Dermis lymphatic vessel endothelial cell (primary cell): ENCODE results near the gene ACTR3C. TPM values are rescaled to one million over a fixed set of nuclear protein-coding genes. Genes with fewer than 3 reads are reported as not detected.

ENCODE experiments used
- total RNA-seq: library from RNA; depleted of rRNA; stranded (reverse); fragments of >200 nt; gene quantifications from 2 replicates; pipeline ENCODE4 v1.2.1, GENCODE V29; 2014

The ACTR3C gene
- total RNA-seq: 1.7 and 6.7 TPM in 2 replicates

DNA sequence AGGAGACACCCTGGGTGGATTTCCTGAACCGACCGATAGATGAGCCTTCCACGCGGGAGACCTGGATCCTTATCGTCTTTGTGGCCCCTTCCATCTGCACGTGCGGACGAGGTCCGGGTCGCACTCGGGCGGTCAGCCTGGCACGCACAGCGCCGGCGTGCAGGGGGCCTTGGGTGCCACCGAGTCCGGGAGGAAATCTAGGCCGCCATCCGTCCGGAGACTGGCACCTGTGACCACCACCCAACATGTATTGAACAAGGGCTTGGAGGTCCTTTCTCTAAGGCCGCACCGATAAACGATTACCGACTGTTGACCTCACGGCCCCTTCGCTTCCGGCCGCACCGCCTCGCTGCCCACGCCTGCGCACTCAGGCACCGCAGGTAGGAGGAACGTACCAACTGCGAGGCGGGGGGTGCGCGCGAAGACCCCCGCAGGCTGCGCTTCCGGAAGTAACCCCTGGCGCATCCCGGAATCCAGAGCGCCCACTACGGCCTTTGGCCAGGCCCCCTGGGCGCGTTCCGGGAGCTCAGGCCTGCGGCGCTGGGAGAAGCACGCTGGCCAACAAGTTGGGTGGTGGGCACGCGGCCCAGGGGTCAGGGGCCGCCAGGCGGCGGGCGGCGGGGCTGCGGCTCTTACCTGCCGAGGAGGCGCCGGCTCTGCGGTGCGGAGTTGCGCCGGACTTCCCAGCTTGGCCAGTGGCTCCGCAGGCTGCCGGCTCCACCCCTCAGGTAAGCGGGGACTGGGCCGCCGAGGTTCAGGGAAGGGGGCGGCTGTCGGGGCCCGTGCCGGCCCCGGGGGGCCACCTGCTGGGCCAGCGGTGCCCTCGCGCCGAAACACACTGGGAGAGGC is at the start of gene ACTR3C, which contains the start of gene LRRC61:
Gene ACTR3C (minus strand): TSS at position 713 of the 849 bp plus-strand sequence. CDS start 28,249 bp downstream, outside the sequence.
Gene LRRC61 (plus strand): TSS at position 523 of the 849 bp plus-strand sequence. CDS start 13,507 bp downstream, outside the sequence.

GRCh38 chr7:150368096-150368883 is 44.9 kb upstream of the ACTR3C start, which contains the start of gene REPIN1:
Gene REPIN1, plus strand, starts transcription at chr7:150368822. Its CDS starts 890 bp downstream, at chr7:150369712.

GRCh38 chr7:150341263-150342120 is 18.1 kb upstream of the ACTR3C start, which contains the start of gene RARRES2:
Gene RARRES2, minus strand, starts transcription at chr7:150341629. Its CDS starts 1,020 bp downstream, at chr7:150340609.

Other genes starting within 250 kb of the ACTR3C start
- gene LRRC61, start 190 bp downstream of the ACTR3C start, total RNA-seq: 1.5 and 4.8 TPM in 2 replicates
- 0.43 and 0.54 TPM in 2 replicates for gene RARRES2, start 18.1 kb upstream of the ACTR3C start, total RNA-seq
- 48.3 and 48.4 TPM in 2 replicates for gene REPIN1, start 45.3 kb upstream of the ACTR3C start, total RNA-seq
- gene ZNF775, start 55.8 kb upstream of the ACTR3C start, total RNA-seq: 5.8 and 6.1 TPM in 2 replicates
- gene GIMAP8, start 127.1 kb upstream of the ACTR3C start, total RNA-seq: 164 and 241 TPM in 2 replicates
- 107 and 139 TPM in 2 replicates for gene GIMAP7, start 191.3 kb upstream of the ACTR3C start, total RNA-seq
- 250 and 389 TPM in 2 replicates for gene GIMAP4, start 243.8 kb upstream of the ACTR3C start, total RNA-seq